Effector memory CD4-positive, alpha-beta T cell (primary cell): Measurements from ENCODE around the gene PPP2R3C.
"Not testable (repeated sequence)": the region's sequence is repeated elsewhere in the genome, so short reads cannot be mapped to it uniquely, and the experiment has no call there.

Experiments
- DNase-seq, 3 donors: peaks; one replicate each; pipeline ENCODE4 v3.0.0-alpha.2; 2020
- H3K27ac ChIP-seq: 2 replicates; pipeline ENCODE4 v1.7.0; 2013; ENCODE audit warnings: mild to moderate bottlenecking, low read length, moderate library complexity; ENCODE audit not compliant: insufficient read depth, poor library complexity, severe bottlenecking
- H3K27me3 ChIP-seq: replicated peaks from 2 replicates; pipeline ENCODE4 v1.7.0; 2013; ENCODE audit warnings: mild to moderate bottlenecking, low read length; ENCODE audit not compliant: insufficient read depth, control insufficient read depth, poor library complexity, severe bottlenecking
- H3K36me3 ChIP-seq: 2 replicates; pipeline ENCODE4 v1.7.0; 2013; ENCODE audit warnings: mild to moderate bottlenecking, low read length, moderate library complexity; ENCODE audit not compliant: control insufficient read depth, insufficient read depth
- H3K4me1 ChIP-seq: 2 replicates; pipeline ENCODE4 v1.7.0; 2013; ENCODE audit warnings: low read length, mild to moderate bottlenecking; ENCODE audit not compliant: control insufficient read depth, insufficient read depth, poor library complexity, severe bottlenecking
- H3K4me3 ChIP-seq: 2 replicates; pipeline ENCODE4 v1.7.0; 2013; ENCODE audit warnings: low read length, low read depth, mild to moderate bottlenecking; ENCODE audit not compliant: insufficient read depth, poor library complexity, severe bottlenecking
- H3K9me3 ChIP-seq: 2 replicates; pipeline ENCODE4 v1.7.0; 2013; ENCODE audit warnings: mild to moderate bottlenecking, low read length, moderate library complexity; ENCODE audit not compliant: control insufficient read depth

PPP2R3C gene

GRCh38 chr14:35154016-35154415 is 32.2 kb upstream of the PPP2R3C start:
- Histone ChIP-seq H3K36me3 (no peaks in the 10 kb centered on the region), H3K4me3 (no peak overlapping the region), H3K27me3 (no peaks in the 10 kb centered on the region), H3K27ac (no peak overlapping the region), H3K4me1 (peaks cover 8% of the 10 kb centered on the region), H3K9me3 (no peaks in the 10 kb centered on the region)
- DNase-seq: no peak

DNA sequence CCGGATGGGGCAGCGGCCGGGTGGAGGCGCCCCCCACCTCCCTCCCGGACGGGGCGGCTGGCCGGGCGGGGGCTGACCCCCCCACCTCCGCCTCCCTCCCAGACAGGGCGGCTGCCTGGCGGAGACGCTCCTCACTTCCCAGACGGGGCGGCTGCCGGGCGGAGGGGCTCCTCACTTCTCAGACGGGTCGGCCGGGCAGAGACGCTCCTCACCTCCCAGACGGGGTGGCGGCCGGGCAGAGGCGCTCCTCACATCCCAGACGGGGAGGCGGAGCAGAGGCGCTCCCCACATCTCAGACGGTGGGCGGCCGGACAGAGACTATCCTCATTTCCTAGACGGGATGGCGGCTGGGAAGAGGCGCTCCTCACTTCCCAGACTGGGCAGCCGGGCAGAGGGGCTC is 30.7 kb upstream of the PPP2R3C start:
- H3K27me3 ChIP-seq, H3K4me1 ChIP-seq, H3K4me3 ChIP-seq, DNase-seq, H3K27ac ChIP-seq, H3K36me3 ChIP-seq, H3K9me3 ChIP-seq: not testable (repeated sequence)

DNA sequence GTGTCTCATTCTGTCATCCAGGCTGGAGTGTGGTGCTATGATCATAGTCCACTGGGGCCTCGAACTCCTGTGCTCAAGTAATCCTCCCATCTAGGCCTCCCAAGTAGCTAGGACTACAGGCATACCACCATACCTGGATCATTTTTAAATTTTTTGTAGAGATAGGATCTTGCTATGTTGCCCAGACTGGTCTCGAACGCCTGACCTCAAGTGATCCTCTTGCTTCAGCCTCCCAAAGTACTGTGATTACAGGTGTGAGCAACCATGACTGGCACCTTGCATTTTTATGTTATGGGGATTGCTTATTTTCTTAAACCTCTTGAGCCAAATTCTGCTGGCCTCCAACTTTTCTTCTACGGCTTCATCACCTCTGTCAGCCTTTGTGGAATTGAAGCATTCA is 27.4 kb upstream of the PPP2R3C start:
- Histone ChIP-seq H3K36me3 (peaks cover 3% of the 10 kb centered on the region), H3K4me1 (no peaks in the 10 kb centered on the region), H3K27me3 (no peaks in the 10 kb centered on the region), H3K27ac (no peak overlapping the region), H3K9me3 (no peaks in the 10 kb centered on the region), H3K4me3 (no peak overlapping the region)
- no peak for DNase-seq

DNA sequence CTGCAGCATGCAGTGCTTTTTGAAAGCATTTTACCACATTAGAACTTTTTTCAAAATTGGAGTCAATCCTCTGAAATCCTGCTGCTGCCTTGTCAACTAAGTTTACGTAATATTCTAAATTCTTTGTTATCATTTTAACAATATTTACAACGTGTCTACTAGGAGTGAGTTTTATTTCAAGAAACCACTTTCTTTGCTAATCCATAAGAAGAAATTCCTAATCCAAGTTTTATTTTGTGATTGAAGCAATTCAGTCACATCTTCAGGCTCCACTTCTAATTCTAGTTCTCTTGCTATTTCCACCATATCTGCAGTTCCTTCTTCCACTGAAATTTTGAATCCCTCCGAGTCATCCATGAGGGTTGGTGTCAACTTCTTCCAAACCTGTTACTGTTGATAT is 25.9 kb upstream of the PPP2R3C start:
- no peaks in the 10 kb centered on the region for H3K4me1 ChIP-seq
- DNase-seq: no peak
- H3K4me3 ChIP-seq: no peak overlapping the region
- no peaks in the 10 kb centered on the region for H3K9me3 ChIP-seq
- H3K27me3 ChIP-seq: no peaks in the 10 kb centered on the region
- peaks cover 3% of the 10 kb centered on the region for H3K36me3 ChIP-seq
- H3K27ac ChIP-seq: no peak overlapping the region

- no peaks in the 10 kb centered on the region for H3K9me3 ChIP-seq
- H3K27me3 ChIP-seq: no peaks in the 10 kb centered on the region
- H3K4me3 ChIP-seq: no peak overlapping the region
Observed at GRCh38 chr14:35147186-35147585, 25.4 kb upstream of the PPP2R3C start.

DNA sequence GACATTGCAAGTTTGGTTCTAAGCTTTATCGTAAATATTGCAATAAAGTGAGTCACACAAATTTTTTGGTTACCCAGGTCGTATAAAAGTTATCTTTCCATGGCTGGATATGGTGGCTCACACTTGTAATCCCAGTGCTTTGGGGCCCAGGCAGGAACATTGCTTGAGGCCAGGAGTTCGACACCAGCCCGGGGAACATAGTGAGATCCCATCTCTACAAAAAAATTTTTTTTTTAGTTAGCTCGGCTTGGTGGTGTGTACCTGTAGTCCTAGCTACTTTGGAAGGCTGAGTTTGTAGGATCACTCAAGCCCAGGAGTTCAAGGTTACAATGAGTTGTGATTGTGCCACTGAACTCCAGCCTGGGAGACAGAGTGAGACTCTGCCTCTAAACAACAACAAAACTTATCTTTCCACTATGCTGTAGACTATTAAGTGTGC is 24.9 kb upstream of the PPP2R3C start:
- no peaks in the 10 kb centered on the region for H3K27me3 ChIP-seq
- no peaks in the 10 kb centered on the region for H3K4me1 ChIP-seq
- H3K36me3 ChIP-seq: peaks cover 3% of the 10 kb centered on the region
- DNase-seq: no peak
- no peak overlapping the region for H3K4me3 ChIP-seq
- H3K27ac ChIP-seq: no peak overlapping the region
- H3K9me3 ChIP-seq: no peaks in the 10 kb centered on the region

More at GRCh38 chr14:35147186-35147585, 25.4 kb upstream of the PPP2R3C start:
- H3K27ac ChIP-seq: no peak overlapping the region
- no peak for DNase-seq
- H3K4me1 ChIP-seq: no peaks in the 10 kb centered on the region
- H3K36me3 ChIP-seq: peaks cover 3% of the 10 kb centered on the region

DNA sequence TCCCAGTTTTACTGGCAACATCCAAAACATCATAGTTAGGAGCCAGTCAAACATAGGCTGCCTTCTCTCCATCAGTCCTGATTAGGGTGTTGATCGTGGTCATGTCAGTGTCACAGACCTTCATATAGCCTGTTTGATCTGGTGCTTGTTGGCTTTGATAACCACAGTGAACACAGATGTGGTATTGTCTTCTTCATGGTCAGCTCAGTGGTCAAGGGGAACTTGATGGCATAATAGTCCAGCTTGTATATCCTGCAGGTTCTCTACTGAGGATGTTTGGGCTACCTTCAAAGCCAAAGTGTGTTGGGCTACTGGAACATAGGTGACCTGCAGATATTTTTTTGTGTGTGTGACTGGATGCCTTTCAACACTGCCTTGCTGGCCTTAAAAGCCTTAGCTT is 22.2 kb upstream of the PPP2R3C start:
- Histone ChIP-seq H3K36me3 (peaks cover 3% of the 10 kb centered on the region), H3K4me1 (no peaks in the 10 kb centered on the region), H3K4me3 (no peak overlapping the region), H3K27me3 (no peaks in the 10 kb centered on the region), H3K9me3 (no peaks in the 10 kb centered on the region), H3K27ac (no peak overlapping the region)
- DNase-seq: no peak

GRCh38 chr14:35140718-35141581 is 19.2 kb upstream of the PPP2R3C start:
- DNase-seq: no peak
- Histone ChIP-seq H3K27ac (peak overlapping the region; percentile 39), H3K36me3 (peaks cover 6% of the 10 kb centered on the region), H3K4me1 (no peaks in the 10 kb centered on the region), H3K27me3 (no peaks in the 10 kb centered on the region), H3K4me3 (no peak overlapping the region), H3K9me3 (no peaks in the 10 kb centered on the region)

DNA sequence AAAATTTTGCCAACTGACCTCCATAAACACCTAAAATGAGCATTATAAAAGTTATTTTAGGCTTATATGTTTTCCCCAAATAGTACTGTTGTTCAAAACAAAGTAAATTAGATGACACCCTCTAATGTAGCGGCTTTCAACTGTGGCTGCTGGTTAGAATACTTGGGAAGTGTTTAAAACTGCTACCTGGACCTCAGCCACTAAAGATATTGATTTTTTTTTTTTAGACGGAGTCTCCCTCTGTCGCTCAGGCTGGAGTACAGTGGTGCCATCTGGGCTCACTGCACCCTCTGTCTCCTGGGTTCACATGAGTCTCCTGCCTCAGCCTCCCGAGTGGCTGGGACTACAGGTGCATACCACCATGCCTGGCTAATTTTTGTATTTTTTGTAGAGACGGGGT is 16.8 kb upstream of the PPP2R3C start:
- Histone ChIP-seq H3K4me1 (no peaks in the 10 kb centered on the region), H3K4me3 (no peak overlapping the region), H3K36me3 (peaks cover 9% of the 10 kb centered on the region), H3K27me3 (no peaks in the 10 kb centered on the region), H3K27ac (no peak overlapping the region), H3K9me3 (no peaks in the 10 kb centered on the region)
- DNase-seq: no peak

DNA sequence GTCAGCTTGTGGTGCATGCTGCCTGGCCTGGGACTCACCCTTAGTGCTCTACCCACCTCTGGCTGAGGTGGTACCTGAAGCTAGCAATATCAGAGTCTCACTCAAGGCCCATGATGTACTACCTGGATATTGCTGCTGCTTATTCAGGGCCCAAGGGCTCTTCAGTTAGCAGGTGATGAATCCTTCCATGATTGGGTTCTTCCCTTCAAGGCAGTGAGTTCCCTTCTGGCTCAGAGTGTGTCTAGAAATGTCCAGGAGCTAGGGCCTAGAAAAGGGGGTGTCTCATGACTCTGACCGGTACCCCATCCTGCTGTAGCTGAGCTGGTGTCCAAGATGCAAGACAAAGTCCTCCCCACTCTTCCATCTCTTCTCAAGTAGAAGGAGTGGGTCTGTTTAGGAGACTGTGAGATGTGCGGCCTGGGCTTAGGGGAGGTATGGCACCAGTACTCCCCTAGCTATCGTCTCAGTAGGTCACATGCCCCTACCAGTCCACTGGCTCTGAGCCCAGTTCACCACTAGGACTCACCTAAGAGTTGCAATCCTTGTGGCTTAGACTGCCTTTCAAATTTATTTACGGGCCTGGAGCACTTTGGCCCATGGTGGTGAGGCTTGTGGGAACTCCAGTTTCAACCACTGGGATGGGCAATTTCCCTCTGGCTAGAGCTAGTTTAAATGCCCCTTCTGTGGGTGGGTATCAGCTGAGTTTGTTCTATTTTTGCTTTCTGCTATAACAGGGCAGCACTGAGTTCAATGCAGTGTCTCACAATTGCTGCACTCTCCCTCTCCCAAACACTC is 12.7 kb upstream of the PPP2R3C start:
- no peak overlapping the region for H3K27ac ChIP-seq
- no peak overlapping the region for H3K4me3 ChIP-seq
- H3K36me3 ChIP-seq: peaks cover 17% of the 10 kb centered on the region
- DNase-seq: no peak
- H3K4me1 ChIP-seq: no peaks in the 10 kb centered on the region
- no peaks in the 10 kb centered on the region for H3K27me3 ChIP-seq
- no peaks in the 10 kb centered on the region for H3K9me3 ChIP-seq
